Keratinocyte (primary cell): ENCODE results near the gene FCN3. TPM values are rescaled to one million over a fixed set of nuclear protein-coding genes. Genes with fewer than 3 reads are reported as not detected.

Experiments
- DNase-seq: peaks from one replicate; pipeline ENCODE4 v3.0.0-alpha.2; 2011; ENCODE audit warnings: low read depth, missing footprints, low spot score
- FAIRE-seq: peaks from 2 replicates; lab custom pipeline; 2011; peaks lifted over from hg19 to GRCh38; lab: Jason Lieb, UNC
- H2AFZ ChIP-seq: 2 replicates; pipeline ENCODE4 v1.6.0; 2012; ENCODE audit warnings: low read length, control low read depth, inconsistent platforms; ENCODE audit not compliant: control insufficient read depth
- H3K27ac ChIP-seq: 2 replicates; pipeline ENCODE4 v1.5.1; 2011; ENCODE audit warnings: low read length; ENCODE audit not compliant: control insufficient read depth, insufficient read depth
- H3K27me3 ChIP-seq: 3 replicates; pipeline ENCODE4 v1.6.0; 2011; ENCODE audit warnings: low read length; ENCODE audit not compliant: control insufficient read depth, insufficient read depth; ENCODE audit errors: extremely low read depth
- H3K36me3 ChIP-seq, 2 experiments: 2 replicates in 1 of 2; 3 replicates in 1 of 2; pipeline ENCODE4 v1.5.1; 2011; ENCODE audit warnings: low read length in 2 of 2, mild to moderate bottlenecking in 1 of 2; ENCODE audit not compliant: control insufficient read depth in 2 of 2, insufficient read depth in 2 of 2; ENCODE audit errors: extremely low read depth in 1 of 2
- H3K4me1 ChIP-seq: 3 replicates; pipeline ENCODE4 v1.5.1; 2011; ENCODE audit warnings: low read length; ENCODE audit not compliant: control insufficient read depth, insufficient read depth; ENCODE audit errors: extremely low read depth
- H3K4me2 ChIP-seq: 3 replicates; pipeline ENCODE4 v1.6.0; 2011; ENCODE audit warnings: low read depth, low read length; ENCODE audit not compliant: control insufficient read depth, insufficient read depth; ENCODE audit errors: extremely low read depth
- H3K4me3 ChIP-seq, 3 experiments: fragments of 200-600 bp in 1 of 3; sonication (generic) in 1 of 3; 2 replicates in 2 of 3; 3 replicates in 1 of 3; pipeline ENCODE4 v1.5.1; 2011 to 2016; ENCODE audit warnings: low read length in 3 of 3, mild to moderate bottlenecking in 3 of 3, control low read depth in 2 of 3, inconsistent platforms in 1 of 3, low read depth in 1 of 3, mixed read lengths in 1 of 3, mixed run types in 1 of 3, moderate library complexity in 1 of 3; ENCODE audit not compliant: control insufficient read depth in 2 of 3, insufficient read depth in 2 of 3; ENCODE audit errors: extremely low read depth in 1 of 3
- H3K79me2 ChIP-seq: 2 replicates; pipeline ENCODE4 v1.6.0; 2012; ENCODE audit warnings: low read length; ENCODE audit not compliant: control insufficient read depth, insufficient read depth
- H3K9ac ChIP-seq: 3 replicates; pipeline ENCODE4 v1.6.0; 2011; ENCODE audit warnings: low read length; ENCODE audit not compliant: control insufficient read depth, insufficient read depth; ENCODE audit errors: extremely low read depth
- H3K9me1 ChIP-seq: 3 replicates; pipeline ENCODE4 v1.6.0; 2011; ENCODE audit warnings: low read length; ENCODE audit not compliant: control insufficient read depth, insufficient read depth; ENCODE audit errors: extremely low read depth
- H3K9me3 ChIP-seq: 2 replicates; pipeline ENCODE4 v1.5.1; 2012; ENCODE audit warnings: low read depth, low read length; ENCODE audit not compliant: control insufficient read depth
- H4K20me1 ChIP-seq: 3 replicates; pipeline ENCODE4 v1.6.0; 2011; ENCODE audit warnings: low read length; ENCODE audit not compliant: control insufficient read depth, insufficient read depth; ENCODE audit errors: extremely low read depth
- CTCF ChIP-seq, 3 experiments: IDR thresholded peaks in 1 of 3; conservative IDR thresholded peaks in 1 of 3; optimal IDR thresholded peaks in 1 of 3; 2 replicates in 2 of 3; 3 replicates in 1 of 3; pipeline versions ENCODE3 to v1.5.1; 2011; ENCODE audit warnings: low read length in 3 of 3, mild to moderate bottlenecking in 3 of 3, moderate library complexity in 2 of 3, control low read depth in 1 of 3, inconsistent platforms in 1 of 3; ENCODE audit not compliant: insufficient read depth in 2 of 3; ENCODE audit errors: extremely low read depth in 1 of 3
- EZH2 ChIP-seq: IDR thresholded peaks from one replicate; pipeline ENCODE4 v1.6.1; 2012; ENCODE audit warnings: inconsistent platforms, mild to moderate bottlenecking, low read length, moderate library complexity
- dilution Hi-C: fragments of 300-500 bp; cut with MboI; formaldehyde crosslinking; loops from one replicate; pipeline ENCODE4 v1.7.0; 2020; ENCODE audit warnings: low sequenced_read_pairs; ENCODE audit not compliant: extremely low pct_ligation_motif_present
- polyA plus RNA-seq, 5 experiments: library from polyadenylated mRNA; depleted of rRNA in 3 of 5; stranded (reverse) in 3 of 5; stranded (forward) in 1 of 5; unstranded in 1 of 5; fragments of >200 nt; gene quantifications; 1 replicate in 1 of 5; 2 replicates in 3 of 5; 3 replicates in 1 of 5; pipeline versions ENCODE4 v1.2.1 to v1.2.3, GENCODE V29; 2011 to 2012; ENCODE audit warnings: missing spikeins in 2 of 5, low read depth in 1 of 5, low replicate concordance in 1 of 5

The FCN3 gene
- polyA plus RNA-seq, 1 donor (not counting 4 experiments of a cell fraction or from before 2014, with no cell fraction given), result not detected

GRCh38 chr1:27348861-27349783 lies 25.5 kb downstream of the FCN3 start:
- peaks cover 3% of the 10 kb centered on the region for H3K79me2 ChIP-seq
- peaks cover 11 to 15% of the 10 kb centered on the region in 2 experiments for H3K36me3 ChIP-seq
- H3K27ac ChIP-seq, result peak overlapping the region; percentile 54
- peak overlapping the region; percentile 54 for H3K9ac ChIP-seq
- H3K9me3 ChIP-seq, result no peaks in the 10 kb centered on the region
- FAIRE-seq (no peak), DNase-seq (peak; percentile 46)
- H3K4me3 ChIP-seq, result peak overlapping the region in 2 of 3 experiments; percentile 49 to 52
- peak in 1 of 3 experiments; percentile 4 for TF ChIP-seq CTCF (optimal IDR thresholded peaks at IDR 0.05 in 1 of 3, IDR thresholded peaks at IDR 0.05 in 1 of 3, conservative IDR thresholded peaks at IDR 0.05 in 1 of 3; ENCODE audit: extremely low read depth in 1 of 3, insufficient read depth in 2 of 3, low read length in 3 of 3)
- no peak for TF ChIP-seq EZH2
- no peaks in the 10 kb centered on the region for H4K20me1 ChIP-seq
- dilution Hi-C loops, result no loop called here
- peak overlapping the region; percentile 77 for H3K4me2 ChIP-seq
- peaks cover 18% of the 10 kb centered on the region for H3K4me1 ChIP-seq
- no peaks in the 10 kb centered on the region for H3K9me1 ChIP-seq
- H3K27me3 ChIP-seq, result no peaks in the 10 kb centered on the region
- peak overlapping the region; percentile 30 for H2AFZ ChIP-seq

- Histone ChIP-seq H3K4me1 (peaks cover 33% of the 10 kb centered on the region), H3K4me2 (peak overlapping the region; percentile 7), H3K4me3 (no peak overlapping the region), H3K27ac (no peak overlapping the region), H3K36me3 (peaks cover 11% of the 10 kb centered on the region in 2 experiments), H3K79me2 (peaks cover 9% of the 10 kb centered on the region), H4K20me1 (no peaks in the 10 kb centered on the region), H3K9ac (no peak overlapping the region), H3K9me3 (no peaks in the 10 kb centered on the region), H2AFZ (no peak overlapping the region), H3K9me1 (no peaks in the 10 kb centered on the region), H3K27me3 (no peaks in the 10 kb centered on the region)
- dilution Hi-C loops, result no loop called here
- FAIRE-seq (no peak), DNase-seq (no peak)
- no peak for TF ChIP-seq CTCF (optimal IDR thresholded peaks at IDR 0.05 in 1 of 3, IDR thresholded peaks at IDR 0.05 in 1 of 3, conservative IDR thresholded peaks at IDR 0.05 in 1 of 3; ENCODE audit: extremely low read depth in 1 of 3, insufficient read depth in 2 of 3, low read length in 3 of 3)
- TF ChIP-seq EZH2, result no peak
Observed at GRCh38 chr1:27346991-27347624, 27.5 kb downstream of the FCN3 start.
